Activated naive CD4-positive, alpha-beta T cell treated with anti-CD3 and anti-CD28 coated beads, Interleukin-2, amount 10 ng/mL, durations not matched to agents 7 days and 5 days (primary cell): ENCODE measurements around the gene NCKAP5.

Experiments
- CTCF ChIA-PET: fragments of 350-600 bp; sonication (Branson Sonifier 250); formaldehyde crosslinking; loops from one replicate; lab custom pipeline; 2021; ENCODE audit warnings: antibody characterized with exemption; lab: Charles Lee
- DNase-seq: peaks from one replicate; pipeline ENCODE4 v3.0.0-alpha.2; 2020
- H3K27ac Mint-ChIP-seq: one replicate; pipeline ENCODE4 v1.8.0; 2021; ENCODE audit warnings: mild to moderate bottlenecking, moderate library complexity, mixed read lengths
- H3K27me3 Mint-ChIP-seq: one replicate; pipeline ENCODE4 v1.8.0; 2021; ENCODE audit warnings: mild to moderate bottlenecking, mixed read lengths
- H3K36me3 Mint-ChIP-seq: one replicate; pipeline ENCODE4 v1.8.0; 2021; ENCODE audit warnings: mixed read lengths
- H3K4me1 Mint-ChIP-seq: one replicate; pipeline ENCODE4 v1.8.0; 2021; ENCODE audit warnings: mixed read lengths
- H3K4me3 Mint-ChIP-seq: one replicate; pipeline ENCODE4 v1.8.0; 2021; ENCODE audit warnings: mild to moderate bottlenecking, moderate library complexity, mixed read lengths
- H3K9me3 Mint-ChIP-seq: one replicate; pipeline ENCODE4 v1.8.0; 2021; ENCODE audit warnings: mixed read lengths

The NCKAP5 gene

GRCh38 chr2:133415210-133415876 is 152.9 kb downstream of the NCKAP5 start:
- no peak overlapping the region for H3K27ac Mint-ChIP-seq
- CTCF ChIA-PET = no interaction called here
- no peak overlapping the region for H3K4me3 Mint-ChIP-seq
- H3K4me1 Mint-ChIP-seq = no peaks in the 10 kb centered on the region
- H3K27me3 Mint-ChIP-seq = no peaks in the 10 kb centered on the region
- DNase-seq = no peak
- no peaks in the 10 kb centered on the region for H3K36me3 Mint-ChIP-seq
- peaks cover 3% of the 10 kb centered on the region for H3K9me3 Mint-ChIP-seq

GRCh38 chr2:133414486-133415209 is 153.6 kb downstream of the NCKAP5 start:
- Mint-ChIP-seq H3K4me3 (no peak overlapping the region), H3K9me3 (peaks cover 6% of the 10 kb centered on the region), H3K27me3 (no peaks in the 10 kb centered on the region), H3K27ac (no peak overlapping the region), H3K36me3 (no peaks in the 10 kb centered on the region), H3K4me1 (no peaks in the 10 kb centered on the region)
- DNase-seq = no peak
- CTCF ChIA-PET = no interaction called here

GRCh38 chr2:133413863-133414262 is 154.4 kb downstream of the NCKAP5 start:
- H3K36me3 Mint-ChIP-seq = no peaks in the 10 kb centered on the region
- peaks cover 6% of the 10 kb centered on the region for H3K9me3 Mint-ChIP-seq
- no peaks in the 10 kb centered on the region for H3K27me3 Mint-ChIP-seq
- no peak overlapping the region for H3K4me3 Mint-ChIP-seq
- H3K4me1 Mint-ChIP-seq = no peaks in the 10 kb centered on the region
- no peak for DNase-seq
- no peak overlapping the region for H3K27ac Mint-ChIP-seq
- CTCF ChIA-PET = interaction anchor here (0.6 kb wide), 1 partner anchor 7 kb away, joined by 3 read pairs; no protein-coding TSS in a partner anchor

- CTCF ChIA-PET = no interaction called here
- H3K27ac Mint-ChIP-seq = no peak overlapping the region
- no peak for DNase-seq
- no peaks in the 10 kb centered on the region for H3K36me3 Mint-ChIP-seq
- H3K4me1 Mint-ChIP-seq = no peaks in the 10 kb centered on the region
- no peak overlapping the region for H3K4me3 Mint-ChIP-seq
- H3K9me3 Mint-ChIP-seq = peaks cover 5% of the 10 kb centered on the region
- no peaks in the 10 kb centered on the region for H3K27me3 Mint-ChIP-seq
These were observed 155.6 kb downstream of the NCKAP5 start for GRCh38 chr2:133412694-133413093.

- Mint-ChIP-seq H3K4me3 (no peak overlapping the region), H3K4me1 (no peaks in the 10 kb centered on the region), H3K9me3 (peaks cover 3% of the 10 kb centered on the region), H3K27me3 (no peaks in the 10 kb centered on the region), H3K27ac (no peak overlapping the region), H3K36me3 (no peaks in the 10 kb centered on the region)
- DNase-seq = no peak
- CTCF ChIA-PET = no interaction called here
These were observed 156.4 kb downstream of the NCKAP5 start for GRCh38 chr2:133411857-133412256.

GRCh38 chr2:133411101-133411500 is 157.2 kb downstream of the NCKAP5 start:
- H3K9me3 Mint-ChIP-seq = peaks cover 3% of the 10 kb centered on the region
- no peaks in the 10 kb centered on the region for H3K36me3 Mint-ChIP-seq
- CTCF ChIA-PET = no interaction called here
- no peaks in the 10 kb centered on the region for H3K27me3 Mint-ChIP-seq
- DNase-seq = no peak
- H3K4me1 Mint-ChIP-seq = no peaks in the 10 kb centered on the region
- H3K27ac Mint-ChIP-seq = no peak overlapping the region
- H3K4me3 Mint-ChIP-seq = no peak overlapping the region

- Mint-ChIP-seq H3K36me3 (no peaks in the 10 kb centered on the region), H3K27ac (no peak overlapping the region), H3K4me1 (no peaks in the 10 kb centered on the region), H3K27me3 (no peaks in the 10 kb centered on the region), H3K9me3 (peaks cover 3% of the 10 kb centered on the region), H3K4me3 (no peak overlapping the region)
- DNase-seq = no peak
- CTCF ChIA-PET = no interaction called here
These were observed 158.5 kb downstream of the NCKAP5 start for GRCh38 chr2:133409581-133410285.

- H3K4me3 Mint-ChIP-seq = no peak overlapping the region
- H3K27me3 Mint-ChIP-seq = no peaks in the 10 kb centered on the region
- no peak for DNase-seq
- no peaks in the 10 kb centered on the region for H3K4me1 Mint-ChIP-seq
- CTCF ChIA-PET = no interaction called here
- H3K36me3 Mint-ChIP-seq = no peaks in the 10 kb centered on the region
- peaks cover 3% of the 10 kb centered on the region for H3K9me3 Mint-ChIP-seq
- no peak overlapping the region for H3K27ac Mint-ChIP-seq
These were observed 159.6 kb downstream of the NCKAP5 start for GRCh38 chr2:133408671-133409070.

GRCh38 chr2:133407341-133407740 is 160.9 kb downstream of the NCKAP5 start:
- CTCF ChIA-PET = no interaction called here
- Mint-ChIP-seq H3K27ac (no peak overlapping the region), H3K36me3 (no peaks in the 10 kb centered on the region)

GRCh38 chr2:133405252-133405651 is 163.0 kb downstream of the NCKAP5 start:
- CTCF ChIA-PET = no interaction called here
- DNase-seq = no peak
- Mint-ChIP-seq H3K9me3 (peaks cover 3% of the 10 kb centered on the region), H3K4me3 (no peak overlapping the region), H3K27ac (no peak overlapping the region), H3K36me3 (no peaks in the 10 kb centered on the region), H3K27me3 (no peaks in the 10 kb centered on the region), H3K4me1 (no peaks in the 10 kb centered on the region)

More at GRCh38 chr2:133407341-133407740, 160.9 kb downstream of the NCKAP5 start:
- Mint-ChIP-seq H3K9me3 (peaks cover 3% of the 10 kb centered on the region), H3K4me1 (no peaks in the 10 kb centered on the region), H3K4me3 (no peak overlapping the region), H3K27me3 (no peaks in the 10 kb centered on the region)
- DNase-seq = no peak

- Mint-ChIP-seq H3K27ac (no peak overlapping the region), H3K4me1 (no peaks in the 10 kb centered on the region), H3K36me3 (no peaks in the 10 kb centered on the region), H3K27me3 (no peaks in the 10 kb centered on the region), H3K4me3 (no peak overlapping the region), H3K9me3 (no peaks in the 10 kb centered on the region)
- CTCF ChIA-PET = no interaction called here
- no peak for DNase-seq
These were observed 167.9 kb downstream of the NCKAP5 start for GRCh38 chr2:133400411-133400810.

GRCh38 chr2:133393895-133394294 is 174.4 kb downstream of the NCKAP5 start:
- H3K9me3 Mint-ChIP-seq = peaks cover 10% of the 10 kb centered on the region
- H3K27me3 Mint-ChIP-seq = no peaks in the 10 kb centered on the region
- H3K4me1 Mint-ChIP-seq = no peaks in the 10 kb centered on the region
- DNase-seq = no peak
- no peak overlapping the region for H3K4me3 Mint-ChIP-seq
- no peak overlapping the region for H3K27ac Mint-ChIP-seq
- CTCF ChIA-PET = no interaction called here
- H3K36me3 Mint-ChIP-seq = no peaks in the 10 kb centered on the region

- Mint-ChIP-seq H3K27me3 (no peaks in the 10 kb centered on the region), H3K27ac (no peak overlapping the region), H3K4me1 (no peaks in the 10 kb centered on the region), H3K9me3 (peaks cover 14% of the 10 kb centered on the region), H3K4me3 (no peak overlapping the region), H3K36me3 (no peaks in the 10 kb centered on the region)
- no peak for DNase-seq
- CTCF ChIA-PET = no interaction called here
These were observed 178.1 kb downstream of the NCKAP5 start for GRCh38 chr2:133390156-133390555.

- Mint-ChIP-seq H3K36me3 (no peaks in the 10 kb centered on the region), H3K4me3 (no peak overlapping the region), H3K4me1 (no peaks in the 10 kb centered on the region), H3K27me3 (no peaks in the 10 kb centered on the region), H3K9me3 (peaks cover 14% of the 10 kb centered on the region), H3K27ac (no peak overlapping the region)
- no peak for DNase-seq
- CTCF ChIA-PET = no interaction called here
These were observed 178.7 kb downstream of the NCKAP5 start for GRCh38 chr2:133389569-133389968.

- no peak for DNase-seq
- H3K27me3 Mint-ChIP-seq = no peaks in the 10 kb centered on the region
- CTCF ChIA-PET = no interaction called here
- no peak overlapping the region for H3K4me3 Mint-ChIP-seq
- no peaks in the 10 kb centered on the region for H3K36me3 Mint-ChIP-seq
- no peak overlapping the region for H3K27ac Mint-ChIP-seq
- H3K9me3 Mint-ChIP-seq = peaks cover 6% of the 10 kb centered on the region
- H3K4me1 Mint-ChIP-seq = no peaks in the 10 kb centered on the region
These were observed 185.7 kb downstream of the NCKAP5 start for GRCh38 chr2:133382566-133382965.
